Stimulated activated CD4-positive, alpha-beta T cell treated with anti-CD3 and anti-CD28 coated beads, Interleukin-4, amount 100 ng/mL, for 24 hours (primary cell): ENCODE results near the gene MAP3K5.

Experiments
- DNase-seq: peaks from one replicate; pipeline ENCODE4 v3.0.0-alpha.2; 2020

MAP3K5 gene

DNA sequence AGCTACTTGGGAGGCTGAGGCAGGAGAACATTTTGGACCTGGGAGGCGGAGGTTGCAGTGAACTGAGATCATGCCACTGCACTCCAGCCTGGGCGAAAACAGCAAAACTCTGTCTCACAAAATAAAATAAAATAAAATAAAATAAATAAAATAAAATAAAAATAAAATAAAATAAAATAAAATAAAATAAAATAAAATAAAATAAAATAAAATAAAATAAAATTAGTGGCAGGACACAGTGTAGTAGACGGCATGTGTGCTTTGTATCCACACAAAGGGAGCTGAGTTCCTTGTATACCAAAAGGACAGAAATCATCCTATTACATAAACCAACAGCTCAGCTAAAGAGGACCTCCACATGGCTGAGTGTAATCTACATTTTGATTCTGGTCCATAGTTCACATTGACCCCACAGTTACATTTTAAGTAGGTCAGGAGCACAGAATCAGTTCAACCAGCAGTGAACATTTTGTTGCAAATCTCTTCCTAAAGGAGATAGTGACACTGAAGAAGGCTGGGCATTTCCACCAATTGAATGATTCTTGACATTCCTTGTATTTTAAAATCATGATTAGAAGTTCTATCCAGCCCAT, 150.3 kb downstream of the MAP3K5 start:
- DNase-seq = no peak

DNA sequence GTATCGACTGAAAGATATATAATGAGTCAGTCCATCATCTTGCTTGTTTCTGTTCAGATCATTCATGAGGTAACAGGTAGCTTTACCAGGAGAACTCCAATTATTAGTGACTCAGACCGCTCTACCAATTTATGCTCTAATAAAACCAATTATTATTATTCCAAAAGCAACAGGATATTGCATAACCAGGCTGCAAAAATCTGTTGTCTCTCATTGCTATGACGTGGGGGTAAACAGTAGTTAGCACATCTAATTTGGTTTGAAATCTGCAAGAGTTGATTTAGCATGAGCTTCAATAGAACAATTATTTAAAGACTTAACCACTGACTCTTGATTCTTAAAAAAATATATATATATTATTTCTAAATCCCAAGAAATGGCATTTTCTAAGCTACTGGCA, 151.1 kb downstream of the MAP3K5 start:
- DNase-seq = no peak

DNA sequence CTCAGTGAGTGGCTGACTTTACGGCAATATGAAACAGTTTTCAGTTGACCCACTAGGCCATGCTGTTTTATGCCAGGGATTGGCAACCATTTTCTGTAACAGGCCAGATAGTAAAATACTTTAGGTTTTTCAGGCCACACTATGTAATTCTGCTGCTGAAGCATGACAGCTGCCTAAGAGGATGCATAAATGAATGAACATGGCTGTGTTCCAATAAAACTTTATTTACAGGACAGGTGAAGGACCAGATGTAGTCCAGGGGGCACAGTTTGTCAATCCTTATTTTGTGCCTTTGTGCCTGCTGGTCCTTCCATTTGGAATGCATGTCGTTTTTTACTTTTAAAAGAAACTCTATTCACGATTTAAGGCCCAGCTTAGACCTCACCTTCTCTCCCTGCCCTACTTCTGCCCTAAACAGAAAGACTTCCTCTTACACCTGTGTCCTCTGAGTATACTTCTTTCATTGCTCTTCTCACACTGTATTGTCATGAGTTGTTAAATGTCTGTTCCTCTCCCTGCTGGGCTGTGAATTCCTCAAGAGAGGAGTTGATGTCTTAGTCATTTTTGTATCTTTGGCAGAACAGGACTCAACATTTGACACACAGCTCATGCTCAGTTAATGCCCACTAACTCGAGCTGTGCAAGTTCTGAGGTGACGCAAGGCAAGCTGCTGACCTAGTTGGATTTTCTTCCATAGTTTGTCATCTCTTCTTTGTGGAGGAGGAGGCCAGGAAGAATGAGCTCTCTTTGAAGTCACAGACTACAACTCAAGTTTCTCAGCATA, 152.0 kb downstream of the MAP3K5 start:
- DNase-seq = no peak

DNA sequence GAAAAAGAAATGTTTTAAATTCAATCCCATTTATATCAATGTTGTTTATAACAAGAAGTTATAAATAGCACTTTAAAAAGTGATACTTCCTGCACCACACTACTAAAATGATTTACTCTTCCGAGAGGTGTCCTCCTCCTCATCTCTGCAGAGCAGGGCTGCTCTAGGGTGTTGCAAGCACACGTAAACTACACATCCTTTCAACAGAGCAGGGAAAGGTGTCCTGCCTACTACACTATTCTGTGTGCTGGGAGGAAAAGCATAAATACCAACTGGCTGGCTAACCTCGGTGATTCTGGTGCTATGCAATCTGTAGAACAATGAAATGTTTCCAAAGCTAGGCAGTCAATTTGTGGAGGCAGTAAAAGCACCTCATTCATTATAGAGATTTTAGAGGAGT, 152.6 kb downstream of the MAP3K5 start:
- no peak for DNase-seq

DNA sequence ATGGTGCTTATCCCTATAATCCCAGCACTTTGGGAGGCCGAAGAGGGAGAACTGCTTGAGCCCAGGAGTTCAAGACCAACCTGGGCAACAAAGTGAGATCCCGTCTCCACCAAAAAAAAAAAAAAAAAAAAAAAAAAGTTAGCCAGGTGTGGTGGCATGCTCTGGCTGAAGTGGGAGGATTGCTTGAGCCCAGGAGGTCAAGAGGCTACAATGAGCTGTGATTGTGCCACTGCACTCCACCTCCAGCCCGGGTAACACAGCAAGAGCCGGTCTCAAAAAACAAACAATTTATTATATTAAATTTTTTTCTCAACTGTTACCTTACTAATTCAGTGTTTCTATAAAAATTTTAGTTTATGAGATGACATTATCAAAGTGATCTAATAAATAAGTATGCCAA, 156.7 kb downstream of the MAP3K5 start:
- no peak for DNase-seq

DNA sequence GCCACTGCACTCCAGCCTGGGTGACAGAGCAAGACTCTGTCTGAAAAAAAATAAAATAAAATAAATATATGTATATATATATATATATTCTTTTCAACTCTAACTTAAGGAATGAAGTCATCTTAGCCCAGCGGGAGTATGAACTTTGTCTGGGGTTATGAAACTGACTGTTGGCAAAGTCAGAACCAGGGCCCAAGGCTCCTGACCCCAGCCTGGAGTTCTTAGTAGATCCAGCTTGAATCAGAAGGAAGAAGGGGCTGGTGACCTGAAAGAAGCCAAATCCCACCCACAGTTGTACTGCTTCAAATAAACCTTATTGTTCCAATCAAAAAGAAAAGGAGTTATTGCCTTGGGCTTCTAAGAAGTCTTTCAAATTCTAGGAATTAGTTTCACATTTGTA, 158.9 kb downstream of the MAP3K5 start:
- DNase-seq = no peak

DNA sequence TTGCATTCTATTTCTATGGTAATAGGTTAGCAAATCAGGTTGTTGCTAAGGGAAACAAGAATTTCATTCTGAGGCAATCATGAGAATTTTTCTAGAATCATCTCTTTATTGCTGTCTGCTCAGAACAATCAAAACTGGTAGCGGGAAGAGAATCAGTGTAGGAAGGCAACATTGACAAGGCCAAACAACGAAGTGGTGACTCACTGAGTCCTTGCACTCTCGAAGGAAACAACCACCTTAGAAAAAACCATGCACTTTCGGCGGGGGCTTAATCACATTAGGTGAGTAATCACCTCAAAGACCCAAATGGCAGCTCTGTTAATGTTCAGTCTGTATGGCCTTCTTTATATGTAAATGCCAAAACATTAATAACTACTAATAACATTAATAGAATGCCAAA, 163.3 kb downstream of the MAP3K5 start:
- DNase-seq = no peak

DNA sequence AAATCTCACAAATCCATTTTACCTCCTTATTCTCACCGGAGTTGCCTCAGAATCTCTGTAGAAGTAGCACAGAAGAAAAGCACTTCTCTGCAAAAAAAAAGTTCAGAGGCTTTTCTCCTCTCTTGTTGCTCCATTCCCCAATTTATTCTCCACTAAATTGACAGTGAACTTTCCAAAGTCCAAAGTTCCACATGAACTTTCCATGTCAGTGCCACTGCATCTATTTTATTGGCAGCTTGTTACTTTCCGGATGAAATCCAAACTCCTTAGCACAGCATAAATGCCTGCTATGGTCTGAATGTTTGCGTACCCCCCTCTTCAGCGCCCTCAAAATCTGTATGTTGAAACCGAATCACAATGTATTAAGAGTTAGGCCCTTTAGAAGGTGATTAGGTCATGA, 165.1 kb downstream of the MAP3K5 start:
- DNase-seq = no peak

DNA sequence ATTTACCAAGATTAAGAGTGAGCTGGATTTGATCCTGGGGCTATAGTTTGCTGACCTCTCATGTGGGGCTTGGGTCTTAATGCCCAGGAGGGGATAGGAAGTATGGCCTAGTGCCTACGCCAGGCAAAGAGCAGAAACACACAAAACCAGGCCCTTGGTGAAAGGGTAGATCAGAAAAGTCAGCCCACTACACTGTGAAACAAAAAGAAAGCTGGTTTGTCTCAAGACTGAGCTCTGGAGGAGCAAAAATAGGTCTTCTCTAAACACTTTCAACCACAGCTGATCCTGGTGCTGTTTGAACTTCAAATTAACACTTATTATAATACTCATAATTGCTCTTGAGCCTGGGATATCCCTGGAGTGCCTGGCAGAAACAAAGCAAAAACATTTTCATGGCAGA, 167.0 kb downstream of the MAP3K5 start:
- DNase-seq = no peak

DNA sequence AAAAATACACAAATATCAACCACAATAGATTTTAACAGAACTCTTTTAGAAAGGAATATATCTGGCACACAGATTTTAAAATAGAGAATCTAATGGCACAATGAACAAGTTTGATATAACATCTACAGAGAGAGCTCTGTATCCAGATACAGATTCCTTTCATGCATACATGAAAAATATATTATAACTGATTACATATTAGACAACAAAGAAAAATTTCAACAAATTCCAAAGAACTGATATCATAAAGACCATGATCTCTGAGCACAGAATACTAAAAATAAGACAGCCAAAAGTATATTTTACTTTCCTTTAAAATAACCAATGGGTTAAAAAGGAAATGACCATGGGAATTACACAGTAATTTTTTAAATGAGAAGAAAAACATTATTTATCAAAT, 167.9 kb downstream of the MAP3K5 start:
- no peak for DNase-seq

DNA sequence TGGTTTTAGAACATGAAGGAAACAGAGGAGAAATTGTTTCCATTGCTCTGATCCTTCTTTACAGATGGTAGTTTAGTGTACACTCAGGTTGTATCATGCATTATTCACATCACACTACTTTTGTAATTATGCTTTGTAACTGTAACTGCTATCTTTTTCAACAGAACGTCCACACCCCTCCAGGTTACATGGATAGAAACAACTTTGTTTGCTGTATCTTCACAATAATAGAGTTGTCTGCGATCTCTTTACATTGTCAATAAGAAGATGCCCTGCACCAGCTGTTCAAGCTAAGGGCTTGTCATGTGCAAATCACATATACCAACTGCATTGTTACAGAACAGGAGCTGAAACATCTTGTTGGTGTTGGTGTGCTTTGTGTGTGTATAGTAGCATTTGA, 174.2 kb downstream of the MAP3K5 start:
- DNase-seq = no peak

DNA sequence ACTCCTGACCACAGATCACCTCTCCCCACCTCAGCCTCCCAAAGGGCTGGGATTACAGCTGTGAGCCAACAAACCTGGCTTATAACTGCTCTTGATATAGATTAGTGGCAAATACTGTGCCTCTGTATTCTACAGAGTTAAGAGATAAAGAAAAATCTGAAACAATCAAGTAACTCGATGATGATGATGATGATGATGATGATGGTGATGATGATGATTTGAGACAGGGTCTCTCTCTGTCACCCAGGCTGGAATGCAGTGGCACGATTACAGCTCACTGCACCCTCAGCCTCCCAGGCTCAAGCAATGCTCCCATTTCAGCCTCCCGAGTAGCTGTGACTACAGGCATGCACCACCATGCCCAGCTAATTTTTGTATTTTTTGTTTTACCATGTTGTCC, 175.8 kb downstream of the MAP3K5 start:
- DNase-seq = no peak

DNA sequence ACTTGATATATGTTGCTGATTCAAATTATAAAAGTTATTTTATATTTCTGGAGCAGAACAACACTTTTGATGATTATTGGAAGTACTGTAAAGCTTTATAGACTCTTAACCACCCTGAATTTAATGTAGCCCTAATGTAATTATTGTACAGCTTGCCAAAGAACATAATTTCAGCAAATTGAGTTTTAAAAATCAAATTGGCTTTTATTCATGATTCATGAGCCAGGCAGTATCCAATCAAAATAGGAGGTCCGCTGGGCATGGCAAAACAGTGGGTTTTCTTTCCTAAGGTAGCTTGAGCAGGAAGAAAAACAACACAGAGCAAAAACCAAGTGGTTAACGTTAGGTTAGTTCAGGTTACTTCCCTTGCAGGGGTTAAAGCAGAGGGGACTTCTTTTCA, 177.3 kb downstream of the MAP3K5 start:
- DNase-seq = no peak

DNA sequence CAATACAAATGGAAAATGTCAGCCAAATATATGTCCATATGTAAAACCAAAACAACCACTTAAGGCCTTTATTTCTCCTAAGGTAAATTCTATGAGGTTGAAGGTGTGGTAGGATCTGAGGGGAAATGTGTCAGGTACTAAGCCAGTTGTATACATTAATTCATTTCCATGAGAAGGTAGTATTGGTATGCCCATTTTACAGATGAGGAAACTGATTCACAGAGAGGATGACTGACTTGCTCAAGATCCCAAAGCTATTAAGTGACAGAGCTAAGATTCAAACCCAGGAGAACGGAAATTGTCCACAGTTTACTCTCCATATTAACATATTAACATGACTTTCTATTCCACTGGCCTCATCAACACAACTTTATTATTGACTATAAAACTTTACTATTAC, 177.9 kb downstream of the MAP3K5 start:
- no peak for DNase-seq

DNA sequence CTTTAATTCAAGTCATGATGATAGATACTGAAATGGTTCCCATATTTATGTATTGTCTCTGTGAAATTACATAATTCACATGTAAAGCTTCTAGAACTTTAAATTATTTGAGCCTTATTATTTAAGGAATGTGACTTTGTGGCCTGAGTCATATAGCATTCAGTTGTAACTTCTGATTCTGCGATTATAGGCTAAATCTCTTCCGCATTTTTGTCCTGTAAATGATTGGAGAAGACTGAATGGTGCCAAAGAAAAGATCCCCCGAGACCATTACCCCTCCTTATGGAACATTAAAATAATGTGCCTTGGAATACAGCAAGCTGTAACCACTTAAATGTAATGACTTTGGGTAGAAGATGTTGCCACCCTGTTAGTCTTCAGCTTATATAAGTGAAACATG, 178.8 kb downstream of the MAP3K5 start:
- DNase-seq = no peak

DNA sequence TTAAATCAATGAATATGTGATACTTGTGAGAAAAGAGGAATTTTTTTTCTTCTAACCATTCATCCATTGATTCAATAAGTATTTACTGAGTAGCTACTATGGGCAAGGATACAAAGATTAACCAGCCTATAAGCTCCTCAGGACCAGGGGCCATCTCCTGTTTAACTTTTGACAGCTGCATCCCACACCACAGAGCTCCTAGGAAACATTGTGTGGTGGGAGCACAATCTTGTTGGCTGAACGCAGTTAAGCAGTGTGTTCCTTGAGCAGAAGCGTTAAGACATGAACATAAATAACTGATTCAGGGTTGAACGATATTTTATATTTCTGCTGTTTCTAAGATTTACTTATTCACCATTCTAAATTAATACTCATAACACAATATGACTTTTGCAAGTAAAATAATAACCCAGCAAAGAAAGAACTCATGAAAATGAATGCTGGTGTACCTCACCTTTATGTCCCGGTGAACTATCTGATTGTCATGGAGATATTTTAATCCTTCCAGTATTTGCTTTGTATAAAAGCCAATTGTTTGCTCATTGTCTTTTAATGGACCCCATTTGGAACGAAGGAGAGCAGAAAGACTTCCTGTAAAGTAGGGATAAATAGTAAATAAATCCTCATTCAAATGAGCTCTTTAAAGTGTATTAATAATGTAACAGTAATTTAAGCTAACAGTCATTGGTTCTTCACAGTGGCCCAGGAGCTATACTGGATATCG, 179.4 kb downstream of the MAP3K5 start:
- DNase-seq = no peak

DNA sequence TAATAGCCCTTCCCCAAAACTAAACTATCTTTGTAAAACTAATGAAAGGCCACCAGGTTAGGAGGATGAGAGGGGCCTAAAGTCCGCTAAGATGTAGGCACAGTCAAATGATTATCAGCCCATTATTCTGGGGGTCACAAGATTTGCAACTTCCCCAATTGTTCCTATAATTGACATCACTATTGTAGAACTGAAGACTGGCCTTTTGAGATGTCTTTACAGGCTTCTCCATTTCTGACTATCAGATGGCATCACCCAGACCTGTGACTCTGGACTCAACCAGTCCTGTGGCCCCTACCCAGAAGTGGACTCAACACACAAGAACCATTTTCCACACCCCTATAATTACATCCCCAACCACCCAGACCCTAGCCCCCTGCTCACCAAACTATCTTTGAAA, 180.5 kb downstream of the MAP3K5 start:
- no peak for DNase-seq

DNA sequence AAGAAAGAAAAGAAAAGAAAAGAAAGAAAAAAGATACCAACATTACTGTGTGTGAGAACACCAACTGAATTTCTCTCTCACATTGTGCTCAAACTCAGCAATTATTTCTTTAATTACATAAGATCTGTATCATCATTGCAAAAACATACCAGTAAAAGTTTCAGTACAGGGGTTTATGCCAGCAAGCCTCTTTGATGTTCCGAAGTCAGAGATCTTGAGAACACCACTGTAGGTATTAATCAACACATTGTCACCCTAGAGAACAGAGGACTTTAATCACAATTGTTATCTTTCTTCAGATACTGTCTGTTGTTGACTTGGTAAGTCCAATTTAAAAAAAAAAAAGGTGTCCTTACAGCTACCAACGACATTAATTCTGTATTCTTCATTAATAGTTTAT, 181.1 kb downstream of the MAP3K5 start:
- DNase-seq = no peak

DNA sequence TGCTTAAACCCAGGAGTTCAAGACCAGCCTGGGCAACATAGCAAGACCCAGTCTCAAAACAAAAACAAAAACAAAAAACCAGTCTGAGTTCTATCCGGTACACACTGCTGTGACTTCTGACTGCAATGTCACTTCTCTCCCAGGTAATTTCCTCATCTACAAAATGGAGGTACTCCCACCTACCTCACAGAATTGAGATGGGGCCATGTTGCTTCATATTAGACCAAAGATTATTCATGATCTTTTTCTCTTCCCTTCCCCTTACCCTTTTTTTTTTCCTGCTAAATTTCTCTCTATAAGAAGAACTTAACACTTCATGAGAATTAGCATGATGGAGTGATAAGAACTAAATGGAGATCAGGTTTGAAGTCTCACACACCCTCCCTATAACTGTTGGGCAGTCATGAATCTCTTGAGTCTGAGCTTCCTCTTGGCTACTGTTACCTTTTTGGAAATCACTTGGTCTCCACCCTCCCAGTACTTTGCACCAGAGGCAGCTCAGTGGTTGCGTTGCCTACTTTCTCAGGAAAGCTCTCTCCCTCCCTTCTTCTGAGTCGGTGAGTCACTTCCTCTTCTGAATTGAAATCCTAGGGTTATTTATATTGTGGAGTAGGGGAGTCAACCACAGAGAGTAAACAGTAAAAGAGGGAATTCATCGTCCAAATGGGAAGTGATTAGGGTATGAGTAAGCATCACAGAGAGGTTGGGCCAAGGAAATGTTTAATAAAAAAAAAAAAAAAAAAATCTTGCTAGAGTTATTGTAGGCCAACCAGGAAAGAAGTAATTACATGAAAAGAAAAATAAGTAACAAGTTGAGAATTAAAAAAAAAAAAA, 182.2 kb downstream of the MAP3K5 start:
- no peak for DNase-seq

DNA sequence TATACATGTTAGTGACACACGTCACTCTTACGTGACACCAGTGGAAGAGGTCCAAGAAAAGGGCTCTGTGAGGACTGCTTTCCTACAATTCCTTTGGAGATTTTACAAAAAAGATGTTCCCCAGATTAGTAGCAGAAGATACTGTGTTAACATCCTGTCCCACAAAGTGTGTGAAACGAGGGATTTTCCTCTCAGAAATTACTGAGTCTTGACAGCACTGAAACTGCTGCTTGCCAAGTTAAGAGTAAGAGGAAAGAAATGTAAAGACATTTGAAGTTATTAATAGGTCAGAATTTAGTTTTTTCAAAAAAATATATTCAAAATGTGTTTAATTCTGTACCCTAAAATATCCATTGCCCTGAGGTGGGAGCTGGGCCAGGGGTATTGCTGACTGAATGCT, 183.3 kb downstream of the MAP3K5 start:
- DNase-seq = no peak

DNA sequence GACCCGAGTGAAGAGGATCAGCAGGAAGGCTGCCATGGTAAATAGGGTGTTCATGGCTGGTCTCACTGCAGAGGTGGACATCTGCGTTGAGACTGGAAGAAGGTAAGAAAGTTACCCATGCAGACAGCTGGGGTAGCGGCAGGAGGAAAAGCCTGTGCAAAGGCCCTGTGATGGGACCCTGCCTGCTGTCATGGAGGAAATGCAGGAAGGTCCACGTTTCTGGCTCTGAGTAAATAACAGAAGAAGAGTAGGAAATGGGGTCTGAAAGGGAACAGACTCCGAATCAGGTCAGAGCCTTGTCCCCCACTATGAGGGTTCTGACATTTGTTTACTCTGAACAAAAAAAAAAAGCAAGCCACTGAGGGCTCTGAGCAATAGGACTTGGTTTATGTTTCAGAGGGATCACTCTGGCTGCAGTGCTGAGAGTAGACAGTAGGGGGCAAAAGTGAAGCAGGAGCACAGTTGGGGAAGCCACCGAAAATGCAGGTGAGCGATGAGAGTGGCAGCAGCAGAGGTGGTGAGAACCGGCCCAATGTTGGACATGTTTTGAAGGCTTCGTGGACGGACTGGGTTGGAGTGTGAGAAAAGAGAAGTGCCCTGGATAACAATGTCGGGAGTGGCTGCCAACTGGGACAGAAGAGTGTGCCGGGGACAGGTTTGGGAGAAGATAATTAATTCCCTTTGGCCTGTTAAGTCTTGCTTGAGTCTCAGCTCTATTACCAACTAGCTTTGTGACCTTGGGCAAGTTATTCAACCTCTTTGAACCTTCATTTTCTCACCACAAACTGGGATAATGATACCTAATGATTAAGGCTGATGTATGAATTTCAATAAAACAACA, 184.1 kb downstream of the MAP3K5 start:
- DNase-seq = peak; percentile 85

DNA sequence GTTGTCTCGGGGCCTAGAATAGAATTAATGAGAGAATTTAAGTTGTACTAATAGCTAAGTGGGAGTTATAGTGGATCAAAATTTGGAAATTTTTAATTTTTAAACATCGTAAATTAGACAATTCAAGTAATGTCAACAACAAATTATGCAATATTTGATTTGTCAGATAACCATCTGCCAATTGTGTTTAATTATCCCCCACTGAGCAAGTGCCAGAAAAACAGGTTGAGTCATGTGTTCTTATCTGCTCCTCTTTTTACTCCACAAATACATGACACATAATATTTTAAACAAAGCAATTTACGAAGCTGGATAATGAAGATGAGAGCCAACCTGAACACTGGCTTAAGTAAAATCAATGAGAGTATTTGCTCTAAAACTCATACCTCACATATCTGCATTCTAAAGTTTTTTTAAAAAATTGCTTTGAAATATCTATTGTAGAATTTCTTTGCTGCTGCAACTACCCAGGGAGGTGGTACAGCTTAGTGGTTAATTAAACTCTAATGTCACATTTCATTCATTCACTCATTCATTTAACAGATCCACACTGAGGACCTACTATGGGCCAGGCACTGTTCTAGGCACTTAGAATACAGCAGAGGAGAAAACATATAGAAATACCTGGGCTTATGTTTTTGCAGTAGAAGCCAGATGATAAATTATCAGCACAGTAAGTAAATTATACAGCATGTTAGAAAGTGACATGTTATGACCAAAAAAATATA, 184.9 kb downstream of the MAP3K5 start:
- DNase-seq = no peak
